Neural crest cell (in vitro differentiated cells): ENCODE measurements around the gene PCP4L1. TPM values are rescaled to one million over a fixed set of nuclear protein-coding genes. Genes with fewer than 3 reads are reported as not detected.
"Not testable (repeated sequence)": the region's sequence is repeated elsewhere in the genome, so short reads cannot be mapped to it uniquely, and the experiment has no call there.

ENCODE experiments used
- DNase-seq: peaks from one replicate; pipeline ENCODE4 v3.0.0; 2021; ENCODE audit warnings: low read depth, mixed read lengths, low spot score
- H3K27ac Mint-ChIP-seq: one replicate; pipeline ENCODE4 v1.8.0; 2021; ENCODE audit warnings: mild to moderate bottlenecking, mixed read lengths; ENCODE audit not compliant: unreplicated experiment
- H3K27me3 Mint-ChIP-seq: 2 replicates; pipeline ENCODE4 v1.8.0; 2021; ENCODE audit warnings: low read depth, mild to moderate bottlenecking, mixed read lengths
- H3K36me3 Mint-ChIP-seq: 2 replicates; pipeline ENCODE4 v1.8.0; 2021; ENCODE audit warnings: low read depth, mild to moderate bottlenecking, mixed read lengths
- H3K4me1 Mint-ChIP-seq: 2 replicates; pipeline ENCODE4 v1.8.0; 2021; ENCODE audit warnings: mixed read lengths
- H3K4me3 Mint-ChIP-seq: one replicate; pipeline ENCODE4 v1.8.0; 2021; ENCODE audit warnings: mild to moderate bottlenecking, mixed read lengths
- H3K9me3 Mint-ChIP-seq: 2 replicates; pipeline ENCODE4 v1.8.0; 2021; ENCODE audit warnings: mixed read lengths
- CTCF ChIP-seq: fragments of 200-600 bp; sonication (generic); conservative IDR thresholded peaks from 2 replicates; pipeline ENCODE4 v1.5.0; 2021; ENCODE audit warnings: antibody characterized with exemption, mild to moderate bottlenecking
- total RNA-seq: library from RNA; stranded (reverse); gene quantifications from 2 replicates; pipeline ENCODE4 v1.2.1, GENCODE V29; 2021

The PCP4L1 gene
- total RNA-seq, 1 donor from 2014 or later = 0.16 TPM

DNA sequence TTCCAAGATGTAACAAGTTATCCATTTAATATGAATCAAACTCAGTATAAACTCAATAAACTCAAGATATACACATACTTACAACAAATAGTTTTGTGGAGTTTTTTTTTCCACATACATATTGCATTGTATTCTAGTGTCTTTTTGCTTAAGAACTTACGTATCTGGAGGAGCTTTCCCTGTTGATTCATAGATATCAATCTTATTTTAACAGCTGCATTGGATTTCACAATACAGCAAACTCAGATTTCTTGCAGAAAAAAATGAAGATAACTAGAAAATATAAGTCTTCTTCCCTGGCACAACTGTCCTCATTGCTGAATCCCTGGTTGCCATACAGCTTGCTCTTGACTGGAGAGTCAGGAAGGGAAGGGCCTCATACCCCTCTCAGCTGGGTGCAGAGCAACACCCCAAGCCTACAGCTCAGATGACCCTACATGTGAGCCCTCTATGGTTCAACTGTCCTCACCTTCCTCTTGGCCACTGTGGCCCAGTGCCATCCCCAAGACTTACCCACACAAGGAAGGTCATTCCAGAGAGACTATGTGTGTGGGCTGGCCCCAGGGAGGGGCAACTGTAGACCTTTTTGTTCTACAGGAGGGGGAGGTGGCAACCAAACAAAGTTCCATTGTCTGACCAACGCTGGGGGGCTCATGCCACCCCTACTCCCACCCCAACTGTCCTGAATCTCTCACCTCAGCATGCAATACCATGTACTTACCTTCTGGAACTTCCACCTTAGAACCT lies 49.5 kb downstream of the PCP4L1 start:
- DNase-seq = no peak
- peaks cover 3% of the 10 kb centered on the region for H3K9me3 Mint-ChIP-seq
- H3K4me1 Mint-ChIP-seq = peaks cover 70% of the 10 kb centered on the region
- peak overlapping the region; percentile 8 for H3K27ac Mint-ChIP-seq
- no peaks in the 10 kb centered on the region for H3K27me3 Mint-ChIP-seq
- H3K36me3 Mint-ChIP-seq = peaks cover 3% of the 10 kb centered on the region
- peak overlapping the region; percentile 58 for H3K4me3 Mint-ChIP-seq
- TF ChIP-seq CTCF = no peak

DNA sequence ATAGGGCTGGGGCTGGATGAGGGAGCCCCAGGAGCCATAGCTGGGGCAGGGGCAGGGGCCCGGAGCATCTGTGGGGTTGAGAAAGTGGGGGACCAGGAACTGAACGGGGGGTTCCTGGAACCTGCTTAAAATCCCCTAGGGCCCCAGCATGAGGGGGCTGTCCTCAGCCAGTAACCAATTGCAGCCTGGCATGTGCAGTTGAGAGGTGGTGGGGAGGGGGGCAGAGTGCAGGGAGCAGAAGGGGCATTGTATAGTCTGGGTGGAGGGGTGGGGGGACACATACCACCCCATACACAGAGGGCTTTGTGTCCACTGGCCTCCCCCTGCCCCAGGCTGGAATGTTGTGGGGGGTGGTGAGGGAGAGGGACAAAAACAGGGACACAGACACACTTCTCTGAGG lies 51.3 kb downstream of the PCP4L1 start, which contains the start of gene MPZ:
Gene MPZ, minus strand, starts transcription at position 101 of the 400 bp plus-strand sequence. Its CDS starts 63 bp downstream, at position 38.
- peaks cover 3% of the 10 kb centered on the region for H3K9me3 Mint-ChIP-seq
- H3K4me3 Mint-ChIP-seq = peak within 1 kb of the TSS; percentile 58
- DNase-seq = peak; percentile 5

DNA sequence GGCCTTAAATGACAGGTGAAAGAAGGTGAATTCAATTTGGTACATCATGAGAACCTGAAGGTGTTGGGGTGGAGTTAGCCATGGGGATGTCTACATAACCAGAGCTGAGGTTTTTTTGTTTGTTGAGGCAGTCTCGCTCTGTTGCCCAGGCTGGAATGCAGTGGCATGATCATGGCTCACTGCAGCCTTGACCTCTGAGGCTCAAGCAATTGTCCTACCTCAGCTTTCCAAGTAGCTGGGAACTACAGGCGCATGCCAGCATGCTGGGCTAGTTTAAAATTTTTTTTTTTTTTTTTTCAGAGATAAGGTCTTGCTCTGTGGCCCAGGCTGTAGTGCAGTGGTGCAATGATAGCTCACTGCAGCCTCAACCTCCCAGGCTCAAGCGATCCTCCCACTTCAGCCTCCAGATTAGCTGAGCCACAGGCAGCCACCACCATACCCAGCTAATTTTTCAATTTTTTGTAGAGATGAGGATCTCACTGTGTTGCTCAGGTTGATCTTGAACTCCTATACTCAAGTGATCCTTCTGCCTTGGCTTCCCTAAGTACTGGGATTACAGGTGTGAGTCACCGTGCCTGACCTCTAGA lies 53.1 kb downstream of the PCP4L1 start:
- H3K36me3 Mint-ChIP-seq = peaks cover 1% of the 10 kb centered on the region
- peak overlapping the region; percentile 21 for H3K4me3 Mint-ChIP-seq
- peaks cover 75% of the 10 kb centered on the region for H3K4me1 Mint-ChIP-seq
- H3K27ac Mint-ChIP-seq = no peak overlapping the region
- no peak for TF ChIP-seq CTCF
- H3K27me3 Mint-ChIP-seq = no peaks in the 10 kb centered on the region
- H3K9me3 Mint-ChIP-seq = peaks cover under 1% of the 10 kb centered on the region
- no peak for DNase-seq

More for the DNA sequence above, 51.3 kb downstream of the PCP4L1 start, which contains the start of gene MPZ:
- no peaks in the 10 kb centered on the region for H3K27me3 Mint-ChIP-seq
- H3K27ac Mint-ChIP-seq = peak within 1 kb of the TSS; percentile 54
- peaks cover 3% of the 10 kb centered on the region for H3K36me3 Mint-ChIP-seq
- peaks cover 76% of the 10 kb centered on the region for H3K4me1 Mint-ChIP-seq
- no peak for TF ChIP-seq CTCF

- H3K27ac Mint-ChIP-seq = peak overlapping the region; percentile 99
- DNase-seq = no peak
- H3K4me1 Mint-ChIP-seq = peaks cover 55% of the 10 kb centered on the region
- no peaks in the 10 kb centered on the region for H3K9me3 Mint-ChIP-seq
- H3K4me3 Mint-ChIP-seq = peak overlapping the region; percentile 95
- no peaks in the 10 kb centered on the region for H3K27me3 Mint-ChIP-seq
- H3K36me3 Mint-ChIP-seq = peaks cover 2% of the 10 kb centered on the region
- TF ChIP-seq CTCF = no peak
Measured at GRCh38 chr1:161313554-161314200, 55.1 kb downstream of the PCP4L1 start.

- H3K4me1 Mint-ChIP-seq = peaks cover 50% of the 10 kb centered on the region
- H3K27me3 Mint-ChIP-seq = no peaks in the 10 kb centered on the region
- TF ChIP-seq CTCF = peak; percentile 58
- peak; percentile 83 for DNase-seq
- H3K9me3 Mint-ChIP-seq = no peaks in the 10 kb centered on the region
- H3K27ac Mint-ChIP-seq = peak within 1 kb of the TSS; percentile 99
- H3K36me3 Mint-ChIP-seq = peaks cover 2% of the 10 kb centered on the region
- H3K4me3 Mint-ChIP-seq = peak within 1 kb of the TSS; percentile 95
Measured at GRCh38 chr1:161314201-161314981, 55.8 kb downstream of the PCP4L1 start, which contains the start of gene SDHC. Gene SDHC, plus strand, starts transcription at chr1:161314381. Its CDS starts 25 bp downstream, at chr1:161314406.

DNA sequence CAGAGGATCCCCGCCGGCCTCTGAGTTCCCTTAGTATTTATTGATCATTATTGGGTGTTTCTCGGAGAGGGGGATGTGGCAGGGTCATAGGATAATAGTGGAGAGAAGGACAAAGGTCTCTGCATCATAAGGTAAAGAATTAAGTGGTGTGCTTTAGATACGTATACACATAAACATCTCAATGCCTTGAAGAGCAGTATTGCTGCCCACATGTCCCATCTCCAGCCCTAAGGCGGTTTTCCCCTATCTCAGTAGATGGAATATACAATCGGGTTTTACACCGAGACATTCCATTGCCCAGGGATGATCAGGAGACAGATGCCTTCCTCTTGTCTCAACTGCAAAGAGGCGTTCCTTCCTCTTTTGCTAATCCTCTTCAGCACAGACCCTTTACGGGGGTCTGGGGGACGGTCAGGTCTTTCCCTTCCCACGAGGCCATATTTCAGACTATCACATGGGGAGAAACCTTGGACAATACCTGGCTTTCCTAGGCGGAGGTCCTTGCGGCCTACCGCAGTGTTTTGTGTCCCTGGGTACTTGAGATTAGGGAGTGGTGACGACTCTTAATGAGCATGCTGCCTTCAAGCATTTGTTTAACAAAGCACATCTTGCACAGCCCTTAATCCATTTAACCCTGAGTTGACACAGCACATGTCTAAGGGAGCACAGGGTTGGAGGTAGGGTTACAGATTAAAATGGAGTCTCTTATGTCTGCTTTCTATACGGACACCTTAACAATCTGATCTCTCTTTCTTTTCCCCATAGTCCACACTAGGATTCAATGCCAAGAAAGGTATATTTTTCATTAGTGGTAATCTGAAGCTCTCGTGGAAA lies 57.5 kb downstream of the PCP4L1 start:
- not testable (repeated sequence) for H3K9me3 Mint-ChIP-seq, H3K27me3 Mint-ChIP-seq, H3K36me3 Mint-ChIP-seq, DNase-seq, H3K27ac Mint-ChIP-seq
- peaks cover 38% of the 10 kb centered on the region for H3K4me1 Mint-ChIP-seq
- peak overlapping the region; percentile 95 for H3K4me3 Mint-ChIP-seq
